Endothelial cell of umbilical vein (primary cell): ENCODE data around the gene PAPOLA. TPM values are rescaled to one million over a fixed set of nuclear protein-coding genes. Genes with fewer than 3 reads are reported as not detected.

Experiments
- BruUV-seq: library from RNA; stranded (reverse); fragments of 400-500 nt; replicated peaks from 2 replicates; lab custom pipeline; 2021; lab: Mats Ljungman, UMichigan
- CTCF ChIA-PET: fragments of 300-600, 350-600 bp; sonication (Branson Sonifier 250); formaldehyde crosslinking; loops from one replicate; lab custom pipeline; 2021; ENCODE audit warnings: antibody characterized with exemption, inconsistent platforms; lab: Charles Lee
- POLR2A ChIA-PET: fragments of 300-600, 350-600 bp; sonication (Branson Sonifier 250); formaldehyde crosslinking; loops from one replicate; lab custom pipeline; 2021; ENCODE audit warnings: antibody characterized with exemption, inconsistent platforms; lab: Charles Lee
- DNase-seq: peaks from one replicate; pipeline ENCODE4 v3.0.0-alpha.2; 2011; ENCODE audit warnings: low read depth, low spot score
- FAIRE-seq: peaks from 2 replicates; lab custom pipeline; 2011; peaks lifted over from hg19 to GRCh38; lab: Jason Lieb, UNC
- H2AFZ ChIP-seq: 2 replicates; pipeline ENCODE4 v1.6.0; 2012; ENCODE audit warnings: low read depth, low read length, control low read depth, inconsistent platforms
- H3K27ac ChIP-seq: 2 replicates; pipeline ENCODE4 v1.5.1; 2011; ENCODE audit warnings: low read depth, mild to moderate bottlenecking, control low read depth, low read length, moderate library complexity; ENCODE audit not compliant: insufficient read depth
- H3K27me3 ChIP-seq, 2 experiments: 2 replicates each; pipeline versions ENCODE4 v1.6.0 to v1.6.1; 2011; ENCODE audit warnings: low read length in 2 of 2, mixed read lengths in 1 of 2; ENCODE audit not compliant: control insufficient read depth in 2 of 2, insufficient read depth in 2 of 2
- H3K36me3 ChIP-seq, 2 experiments: 2 replicates in 1 of 2; 3 replicates in 1 of 2; pipeline ENCODE4 v1.5.1; 2011; ENCODE audit warnings: low read length in 2 of 2, mild to moderate bottlenecking in 1 of 2, moderate library complexity in 1 of 2; ENCODE audit not compliant: control insufficient read depth in 2 of 2, insufficient read depth in 2 of 2; ENCODE audit errors: extremely low read depth in 1 of 2
- H3K4me1 ChIP-seq: 3 replicates; pipeline ENCODE4 v1.5.1; 2011; ENCODE audit warnings: mild to moderate bottlenecking, low read length; ENCODE audit not compliant: control insufficient read depth, insufficient read depth; ENCODE audit errors: extremely low read depth
- H3K4me2 ChIP-seq: 2 replicates; pipeline ENCODE4 v1.6.1; 2011; ENCODE audit warnings: low read length, control low read depth, mixed read lengths; ENCODE audit not compliant: insufficient read depth
- H3K4me3 ChIP-seq, 3 experiments: fragments of 200-600 bp in 1 of 3; sonication (generic), shearing (Covaris generic) in 1 of 3; replicated peaks in 1 of 3; 2 replicates each; pipeline ENCODE4 v1.5.1; 2011 to 2016; ENCODE audit warnings: control low read depth in 3 of 3, low read length in 3 of 3, mild to moderate bottlenecking in 2 of 3, inconsistent platforms in 1 of 3, low read depth in 1 of 3, moderate library complexity in 1 of 3; ENCODE audit not compliant: insufficient read depth in 1 of 3
- H3K79me2 ChIP-seq: 2 replicates; pipeline ENCODE4 v1.6.0; 2012; ENCODE audit warnings: low read length, inconsistent platforms; ENCODE audit not compliant: control insufficient read depth, insufficient read depth
- H3K9ac ChIP-seq: replicated peaks from 2 replicates; pipeline ENCODE3; 2011; ENCODE audit warnings: low read length, control low read depth; ENCODE audit not compliant: insufficient read depth; ENCODE audit errors: extremely low read depth
- H3K9me1 ChIP-seq: replicated peaks from 3 replicates; pipeline ENCODE4 v1.6.0; 2011; ENCODE audit warnings: mild to moderate bottlenecking, low read length; ENCODE audit not compliant: control insufficient read depth, insufficient read depth; ENCODE audit errors: extremely low read depth
- H3K9me3 ChIP-seq: replicated peaks from 2 replicates; pipeline ENCODE4 v1.5.1; 2012; ENCODE audit warnings: low read length, inconsistent platforms; ENCODE audit not compliant: control insufficient read depth, insufficient read depth
- H4K20me1 ChIP-seq: replicated peaks from 2 replicates; pipeline ENCODE3; 2011; ENCODE audit warnings: mild to moderate bottlenecking, low read length; ENCODE audit not compliant: control insufficient read depth, insufficient read depth; ENCODE audit errors: extremely low read depth
- FOS ChIP-seq: IDR thresholded peaks from 2 replicates; pipeline ENCODE4 v1.6.1; 2011; ENCODE audit warnings: mild to moderate bottlenecking, low read length, moderate library complexity, borderline replicate concordance; ENCODE audit not compliant: insufficient read depth
- GATA2 ChIP-seq: IDR thresholded peaks from 2 replicates; pipeline ENCODE4 v1.7.0; 2011; ENCODE audit warnings: low read depth, mild to moderate bottlenecking, moderate library complexity, mixed read lengths, low read length; ENCODE audit not compliant: insufficient read length, insufficient read depth
- JUN ChIP-seq: IDR thresholded peaks from 2 replicates; pipeline ENCODE4 v1.6.1; 2011; ENCODE audit warnings: borderline replicate concordance, low read depth; ENCODE audit not compliant: insufficient read length, insufficient read depth
- MYC ChIP-seq: IDR thresholded peaks from one replicate; pipeline ENCODE4 v1.6.1; 2011; ENCODE audit warnings: mild to moderate bottlenecking, low read depth, low read length
- POLR2A ChIP-seq: IDR thresholded peaks from 2 replicates; pipeline ENCODE4 v1.6.1; 2012; ENCODE audit warnings: low read depth, mild to moderate bottlenecking, control low read depth, low read length
- POLR2AphosphoS5 ChIP-seq: IDR thresholded peaks from 2 replicates; pipeline ENCODE4 v1.6.1; 2012; ENCODE audit warnings: low read depth, mild to moderate bottlenecking, control low read depth, low read length, moderate library complexity; ENCODE audit not compliant: insufficient read depth
- dilution Hi-C: fragments of 300-500 bp; cut with MboI; formaldehyde crosslinking; loops from one replicate; pipeline ENCODE4 v1.15.0; 2019; ENCODE audit warnings: low sequenced_read_pairs; ENCODE audit not compliant: extremely low pct_ligation_motif_present
- intact Hi-C: fragments of 100-400 bp; cut with micrococcal nuclease; formaldehyde crosslinking; loops from one replicate; pipeline ENCODE4 v1.10.0; 2022
- polyA plus RNA-seq, 4 experiments: library from polyadenylated mRNA; depleted of rRNA in 3 of 4; stranded (reverse) in 3 of 4; unstranded in 1 of 4; fragments of >200 nt; gene quantifications; 2 replicates each; pipeline versions ENCODE4 v1.2.1 to v1.2.3, GENCODE V29; 2011 to 2012; ENCODE audit warnings: missing spikeins in 1 of 4
- total RNA-seq: library from RNA; stranded (reverse); gene quantifications from 2 replicates; pipeline ENCODE4 v1.2.3, GENCODE V29; 2021
- TF ChIP-seq, protein P1 (sequence below), 2 donors: IDR thresholded peaks; 1 replicate in 1 of 2; 2 replicates in 1 of 2; pipeline ENCODE4 v1.5.1; 2011; ENCODE audit warnings: low read length in 2 of 2, mild to moderate bottlenecking in 2 of 2, moderate library complexity in 2 of 2, control low read depth in 1 of 2, inconsistent platforms in 1 of 2, low read depth in 1 of 2; ENCODE audit not compliant: insufficient read depth in 1 of 2; ENCODE audit errors: extremely low read depth in 1 of 2
- TF ChIP-seq, protein P2 (sequence below): IDR thresholded peaks from 2 replicates; pipeline ENCODE4 v1.6.1; 2011; ENCODE audit not compliant: insufficient read depth, insufficient read length

The PAPOLA gene
- total and polyA plus RNA-seq, 2 donors (not counting 3 experiments of a cell fraction or from before 2014, with no cell fraction given) = 75.4 to 184 TPM

DNA sequence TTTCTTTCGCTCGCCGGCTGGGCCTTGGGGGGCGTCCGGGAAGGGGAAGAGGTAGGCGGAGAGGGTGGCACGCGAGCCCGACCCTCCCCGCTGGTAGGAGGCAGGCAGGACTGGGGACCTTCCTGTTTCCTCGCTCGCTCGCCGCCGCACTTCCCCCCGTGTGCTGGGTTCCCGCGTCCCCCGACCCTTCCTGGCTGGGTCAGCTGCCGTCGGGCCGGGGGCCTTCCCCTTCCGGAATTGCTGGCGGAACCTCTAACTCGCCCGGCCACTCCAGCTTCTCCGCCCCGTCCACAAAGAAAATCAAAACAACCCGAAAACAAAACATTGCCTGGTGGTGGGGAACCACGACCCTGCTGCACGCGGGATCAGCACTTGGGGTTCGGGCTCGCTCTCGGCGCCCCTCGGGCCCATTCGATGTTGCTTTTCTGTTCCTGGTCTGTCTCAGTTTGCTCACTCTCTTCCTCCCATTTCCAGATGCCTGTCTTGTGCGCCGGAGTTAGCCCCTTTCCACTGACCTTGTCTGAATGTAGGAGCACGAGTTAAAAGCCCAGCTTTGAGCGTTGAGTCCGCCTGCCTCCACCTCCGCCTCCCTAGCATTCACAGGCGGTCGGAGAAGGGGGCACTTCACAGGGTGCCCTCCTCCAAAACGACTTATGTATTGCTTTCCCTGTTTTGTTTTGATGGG, 581 bp downstream of the PAPOLA start:
- BruUV-seq = no TSS peak
- Histone ChIP-seq H3K36me3 (no peaks in the 10 kb centered on the region), H3K9me1 (no peaks in the 10 kb centered on the region), H3K4me3 (peak overlapping the region; percentile 46 to 82 (median 81)), H3K79me2 (peaks cover 53% of the 10 kb centered on the region), H3K9ac (peak overlapping the region; percentile 78), H3K4me1 (peaks cover 29% of the 10 kb centered on the region), H3K9me3 (no peaks in the 10 kb centered on the region), H2AFZ (peak overlapping the region; percentile 40), H3K4me2 (peak overlapping the region; percentile 79), H3K27ac (peak overlapping the region; percentile 73), H3K27me3 (no peaks in the 10 kb centered on the region), H4K20me1 (peaks cover 6% of the 10 kb centered on the region)
- POLR2A ChIA-PET = no interaction called here
- CTCF ChIA-PET = interaction anchor here (0.9 kb wide), 1 partner anchor 64 kb away, joined by 3 read pairs; no protein-coding TSS in a partner anchor
- DNase-seq (peak; percentile 68), FAIRE-seq (peak; percentile 72)
- no peak for TF ChIP-seq MYC
- peak; percentile 34 for TF ChIP-seq POLR2A
- peak; percentile 8 for TF ChIP-seq POLR2AphosphoS5
- intact Hi-C loops (loop anchor here (1.0 to 10.0 kb wide), 5 partner anchors 110 to 968 kb away; partner anchors contain the start of genes AK7, ATG2B, GLRX5 and GSKIP), dilution Hi-C loops (no loop called here)

DNA sequence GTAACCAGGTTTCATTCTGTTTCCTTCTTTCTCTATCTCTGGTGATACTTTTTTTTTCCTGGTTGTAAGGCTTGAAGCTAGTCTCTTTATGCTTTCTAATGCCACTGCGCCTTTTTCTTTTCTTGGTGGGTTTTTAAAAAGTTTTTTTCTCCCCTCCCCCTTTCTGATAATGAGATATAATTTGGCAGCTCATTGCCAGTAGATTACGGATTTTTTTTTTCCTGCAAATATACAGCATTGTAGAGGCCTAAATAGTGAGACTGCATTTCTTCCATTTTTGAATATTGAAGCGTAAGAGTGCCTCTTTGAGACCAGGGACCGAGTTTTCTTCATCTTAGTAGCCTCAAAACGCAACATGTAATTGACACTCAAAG, 1.1 kb downstream of the PAPOLA start:
- ChIA-PET CTCF (interaction anchor here (0.9 kb wide), 1 partner anchor 63 kb away, joined by 3 read pairs; no protein-coding TSS in a partner anchor), POLR2A (no interaction called here)
- H3K9me1 ChIP-seq = no peaks in the 10 kb centered on the region
- H3K9me3 ChIP-seq = no peaks in the 10 kb centered on the region
- no peak for TF ChIP-seq POLR2A
- TF ChIP-seq JUN = no peak
- TF ChIP-seq MYC = no peak
- TF ChIP-seq, protein P1, sequence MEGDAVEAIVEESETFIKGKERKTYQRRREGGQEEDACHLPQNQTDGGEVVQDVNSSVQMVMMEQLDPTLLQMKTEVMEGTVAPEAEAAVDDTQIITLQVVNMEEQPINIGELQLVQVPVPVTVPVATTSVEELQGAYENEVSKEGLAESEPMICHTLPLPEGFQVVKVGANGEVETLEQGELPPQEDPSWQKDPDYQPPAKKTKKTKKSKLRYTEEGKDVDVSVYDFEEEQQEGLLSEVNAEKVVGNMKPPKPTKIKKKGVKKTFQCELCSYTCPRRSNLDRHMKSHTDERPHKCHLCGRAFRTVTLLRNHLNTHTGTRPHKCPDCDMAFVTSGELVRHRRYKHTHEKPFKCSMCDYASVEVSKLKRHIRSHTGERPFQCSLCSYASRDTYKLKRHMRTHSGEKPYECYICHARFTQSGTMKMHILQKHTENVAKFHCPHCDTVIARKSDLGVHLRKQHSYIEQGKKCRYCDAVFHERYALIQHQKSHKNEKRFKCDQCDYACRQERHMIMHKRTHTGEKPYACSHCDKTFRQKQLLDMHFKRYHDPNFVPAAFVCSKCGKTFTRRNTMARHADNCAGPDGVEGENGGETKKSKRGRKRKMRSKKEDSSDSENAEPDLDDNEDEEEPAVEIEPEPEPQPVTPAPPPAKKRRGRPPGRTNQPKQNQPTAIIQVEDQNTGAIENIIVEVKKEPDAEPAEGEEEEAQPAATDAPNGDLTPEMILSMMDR (IDR thresholded peaks at IDR 0.05; ENCODE audit: extremely low read depth in 1 of 2, insufficient read depth in 1 of 2, low read depth in 1 of 2, low read length in 2 of 2) = no peak
- TF ChIP-seq FOS = no peak
- TF ChIP-seq GATA2 = no peak
- no peak for TF ChIP-seq POLR2AphosphoS5
- TF ChIP-seq, protein P2, sequence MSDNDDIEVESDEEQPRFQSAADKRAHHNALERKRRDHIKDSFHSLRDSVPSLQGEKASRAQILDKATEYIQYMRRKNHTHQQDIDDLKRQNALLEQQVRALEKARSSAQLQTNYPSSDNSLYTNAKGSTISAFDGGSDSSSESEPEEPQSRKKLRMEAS = no peak
- dilution Hi-C loops (no loop called here), intact Hi-C loops (loop anchor here (2.0 to 10.0 kb wide), 2 partner anchors 204 to 968 kb away; partner anchors contain the start of gene GLRX5)
- H3K4me1 ChIP-seq = peaks cover 29% of the 10 kb centered on the region
- DNase-seq (no peak), FAIRE-seq (no peak)
- no peaks in the 10 kb centered on the region for H3K36me3 ChIP-seq
- TSS peak; percentile 41 for BruUV-seq
- H2AFZ ChIP-seq = no peak overlapping the region
- peak overlapping the region; percentile 79 for H3K4me2 ChIP-seq
- H4K20me1 ChIP-seq = peaks cover 6% of the 10 kb centered on the region
- H3K27me3 ChIP-seq = no peaks in the 10 kb centered on the region
- H3K4me3 ChIP-seq = peak overlapping the region; percentile 46 to 82 (median 81)
- peaks cover 58% of the 10 kb centered on the region for H3K79me2 ChIP-seq
- peak overlapping the region; percentile 78 for H3K9ac ChIP-seq
- peak overlapping the region; percentile 73 for H3K27ac ChIP-seq
